Measurements from ENCODE around the gene RPTOR. TPM values are rescaled to one million over a fixed set of nuclear protein-coding genes. Genes with fewer than 3 reads are reported as not detected.

The RPTOR gene
- polyA plus RNA-seq, 1 of the 3 experiments (the other 2 are of a cell fraction): 14.9 TPM

- TF ChIP-seq RAD21 (IDR thresholded peaks at IDR 0.05; ENCODE audit: low read length) (peak; percentile 56), FOXM1 (IDR thresholded peaks at IDR 0.05; ENCODE audit: low read depth) (no peak; the same call in 1 of the 2 replicates), TCF12 (IDR thresholded peaks at IDR 0.05) (peak; percentile 94), JUND (IDR thresholded peaks at IDR 0.05) (peak; percentile 95), REST (IDR thresholded peaks at IDR 0.05; ENCODE audit: low read depth, low read length) (no peak), CTCF (IDR thresholded peaks at IDR 0.05) (peak; percentile 45)
These were observed 282.5 kb downstream of the RPTOR start (continued) for GRCh38 chr17:80826955-80827645.

GRCh38 chr17:80827646-80828643, 283.3 kb downstream of the RPTOR start:
- H3K9me2 ChIP-seq: no peaks in the 10 kb centered on the region
- peaks cover 10 to 26% of the 10 kb centered on the region in 2 experiments for H3K36me3 ChIP-seq (replicated peaks in 1 of 2; ENCODE audit: control insufficient read depth in 1 of 2, insufficient read depth in 2 of 2, low read length in 1 of 2)
- H3K27ac ChIP-seq (ENCODE audit: low read depth in 2 of 2, low read length in 1 of 2): peak overlapping the region; percentile 66 to 84
- DNase-seq: no peak
- H4K20me1 ChIP-seq (ENCODE audit: insufficient read depth): no peaks in the 10 kb centered on the region
- peaks cover 24 to 31% of the 10 kb centered on the region in 2 experiments for H3K4me1 ChIP-seq (ENCODE audit: control insufficient read depth in 1 of 2, insufficient read depth in 2 of 2, low read depth in 1 of 2, low read length in 1 of 2)
- H3F3A ChIP-seq (replicated peaks; ENCODE audit: insufficient read depth): peaks cover 12% of the 10 kb centered on the region
- H2AFZ ChIP-seq (ENCODE audit: low read depth): no peak overlapping the region
- ChIA-PET POLR2A (interaction anchor here (1.0 kb wide), 1 partner anchor 12 kb away, joined by 3 read pairs; no protein-coding TSS in a partner anchor), CTCF (interaction anchor here (0.8 to 2.1 kb wide), 11 partner anchors 11 to 353 kb away, joined by 3 to 8 read pairs (median 3); no protein-coding TSS in a partner anchor)
- no peaks in the 10 kb centered on the region for H3K27me3 ChIP-seq (ENCODE audit: insufficient read depth)
- no peaks in the 10 kb centered on the region for H3K79me2 ChIP-seq (ENCODE audit: insufficient read depth)
- no peaks in the 10 kb centered on the region for H3K9me3 ChIP-seq
- H3K4me3 ChIP-seq (ENCODE audit: low read depth in 2 of 2, low read length in 1 of 2): no peak overlapping the region
- peak overlapping the region; percentile 46 for H3K4me2 ChIP-seq
- H3K9ac ChIP-seq: peak overlapping the region; percentile 31; the same call in 1 of the 2 replicates
- TF ChIP-seq ZBTB33 (IDR thresholded peaks at IDR 0.05; ENCODE audit: borderline replicate concordance, low read depth): no peak
- TF ChIP-seq RFX5 (IDR thresholded peaks at IDR 0.05; ENCODE audit: low read length): no peak
- no peak for TF ChIP-seq FOSL2 (IDR thresholded peaks at IDR 0.05; ENCODE audit: borderline replicate concordance, low read depth)
- TF ChIP-seq TCF12 (IDR thresholded peaks at IDR 0.05): no peak
- no peak for TF ChIP-seq YY1 (IDR thresholded peaks at IDR 0.05; ENCODE audit: low read depth)
- no peak for TF ChIP-seq EP300 (IDR thresholded peaks at IDR 0.05; ENCODE audit: borderline replicate concordance in 1 of 2, low read depth in 1 of 2, low read length in 1 of 2)
- TF ChIP-seq ELF1 (IDR thresholded peaks at IDR 0.05): no peak
- no peak for TF ChIP-seq SIN3A (IDR thresholded peaks at IDR 0.05; ENCODE audit: borderline replicate concordance, low read depth, low read length)
- TF ChIP-seq PBX3 (IDR thresholded peaks at IDR 0.05): no peak
- TF ChIP-seq MAX (IDR thresholded peaks at IDR 0.05; ENCODE audit: low read depth): no peak
- TF ChIP-seq IRF3 (IDR thresholded peaks at IDR 0.05; ENCODE audit: low read depth, low read length): no peak
- no peak for TF ChIP-seq FOXM1 (IDR thresholded peaks at IDR 0.05; ENCODE audit: low read depth)
- no peak for TF ChIP-seq NRF1 (IDR thresholded peaks at IDR 0.05; ENCODE audit: low read depth, low read length)
- no peak for TF ChIP-seq JUND (IDR thresholded peaks at IDR 0.05)
- no peak for TF ChIP-seq RCOR1 (IDR thresholded peaks at IDR 0.05; ENCODE audit: low read length)
- 87% methylated on average over 28 of the region's 34 CpGs for WGBS (ENCODE audit: low lambda C conversion rate)
